Ectodermal cell (in vitro differentiated cells): ENCODE data around the gene ACADSB.

Experiments used
- H3K27ac ChIP-seq: 2 replicates; pipeline ENCODE4 v1.7.0; 2013; ENCODE audit warnings: mild to moderate bottlenecking, low read depth, low read length; ENCODE audit not compliant: insufficient read depth, poor library complexity, severe bottlenecking
- H3K27me3 ChIP-seq: 2 replicates; pipeline ENCODE4 v1.7.0; 2013; ENCODE audit warnings: mild to moderate bottlenecking, low read length; ENCODE audit not compliant: insufficient read depth, control insufficient read depth, poor library complexity, severe bottlenecking
- H3K36me3 ChIP-seq: one replicate; pipeline ENCODE4 v1.7.0; 2013; ENCODE audit warnings: low read length; ENCODE audit not compliant: control insufficient read depth, insufficient read depth
- H3K4me1 ChIP-seq: one replicate; pipeline ENCODE4 v1.7.0; 2013; ENCODE audit warnings: low read length; ENCODE audit not compliant: control insufficient read depth, insufficient read depth
- H3K4me3 ChIP-seq: 2 replicates; pipeline ENCODE4 v1.7.0; 2013; ENCODE audit warnings: low read depth, low read length, control low read depth; ENCODE audit not compliant: insufficient read depth
- H3K9me3 ChIP-seq: 2 replicates; pipeline ENCODE4 v1.7.0; 2013; ENCODE audit warnings: mild to moderate bottlenecking, low read length, moderate library complexity; ENCODE audit not compliant: control insufficient read depth
- WGBS, 2 experiments: methylation state at CpG; one replicate each; pipeline ENCODE4 v1.1.7; 2013; ENCODE audit warnings: missing lambda C conversion rate in 2 of 2; 5-methylcytosine and 5-hydroxymethylcytosine counted together

ACADSB gene

DNA sequence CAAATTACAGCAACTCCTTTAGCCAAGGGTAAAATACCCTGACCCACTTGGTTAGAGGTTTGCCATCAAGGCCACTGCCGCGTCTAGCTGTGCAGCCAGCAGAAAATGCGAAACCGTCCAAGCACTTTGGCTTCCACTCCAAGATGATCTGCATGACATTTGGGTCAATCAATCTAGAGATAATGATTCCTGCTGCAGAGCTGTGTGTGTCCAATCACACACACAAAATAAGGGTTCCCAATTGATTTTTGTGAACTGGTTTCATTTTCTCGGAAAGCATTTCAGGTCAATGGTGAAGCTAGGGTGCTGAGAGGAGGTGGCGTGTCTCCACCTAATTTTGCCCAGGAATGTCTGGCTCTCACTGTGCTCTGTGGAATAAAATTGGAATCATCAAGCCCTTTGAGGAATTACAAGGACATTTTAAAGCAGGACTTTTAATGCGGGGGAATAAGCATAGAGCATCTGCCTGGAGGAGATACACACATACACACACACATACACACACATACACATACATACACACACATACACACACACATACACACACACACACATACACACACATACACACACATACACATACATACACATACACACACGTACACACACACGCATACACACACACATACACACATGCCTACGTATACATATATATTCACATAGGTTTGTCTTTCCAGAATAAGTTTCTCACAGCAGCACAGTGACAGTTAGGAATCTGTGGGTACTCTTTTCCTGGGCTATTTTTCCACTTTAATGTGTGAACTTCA, 59.5 kb downstream of the ACADSB start:
- no peaks in the 10 kb centered on the region for H3K36me3 ChIP-seq
- no peaks in the 10 kb centered on the region for H3K9me3 ChIP-seq
- 93 to 94% methylated on average over 10 of the region's 10 CpGs for WGBS, 2 experiments
- no peak overlapping the region for H3K27ac ChIP-seq
- no peaks in the 10 kb centered on the region for H3K27me3 ChIP-seq
- H3K4me3 ChIP-seq: no peak overlapping the region
- peaks cover 15% of the 10 kb centered on the region for H3K4me1 ChIP-seq

DNA sequence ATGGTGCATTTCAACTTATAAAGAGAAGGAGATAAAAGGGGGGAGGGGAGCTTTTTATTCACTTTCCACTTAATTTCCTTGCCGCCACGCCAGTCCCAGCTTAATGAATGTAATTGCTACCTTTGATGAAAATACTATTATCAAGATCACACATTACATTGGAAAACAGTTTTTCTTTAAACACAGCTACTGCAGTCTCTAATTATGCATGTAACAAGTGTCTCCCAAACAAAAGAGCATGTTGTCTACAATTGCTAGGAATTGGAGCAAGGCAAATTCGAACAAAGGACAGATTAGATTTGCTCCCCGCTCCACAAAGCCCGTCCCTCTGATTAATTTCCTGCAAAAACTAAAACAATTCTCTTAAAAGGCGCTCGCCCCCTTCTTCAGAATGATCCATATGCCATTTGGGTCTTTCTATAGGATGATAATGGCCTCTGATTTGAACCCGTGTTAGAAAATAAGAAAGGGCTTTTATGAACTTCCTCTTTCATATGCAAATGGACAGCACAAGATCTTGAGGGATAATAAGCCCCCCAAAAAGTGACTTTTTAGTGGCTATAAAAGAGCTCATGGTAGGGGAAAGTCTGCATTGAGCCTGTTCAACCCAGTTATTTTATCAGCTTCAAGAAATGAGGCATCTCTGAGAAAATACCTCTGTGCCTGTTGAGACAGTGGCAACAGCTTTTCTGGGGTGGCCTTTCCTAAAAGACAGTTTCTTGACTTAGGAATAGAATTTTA, 60.6 kb downstream of the ACADSB start:
- H3K4me1 ChIP-seq: peaks cover 15% of the 10 kb centered on the region
- no peak overlapping the region for H3K4me3 ChIP-seq
- H3K27me3 ChIP-seq: no peaks in the 10 kb centered on the region
- WGBS, 2 experiments: 68 to 73% methylated on average over 4 to 8 of the region's 8 CpGs
- no peaks in the 10 kb centered on the region for H3K9me3 ChIP-seq
- H3K27ac ChIP-seq: no peak overlapping the region
- H3K36me3 ChIP-seq: no peaks in the 10 kb centered on the region

DNA sequence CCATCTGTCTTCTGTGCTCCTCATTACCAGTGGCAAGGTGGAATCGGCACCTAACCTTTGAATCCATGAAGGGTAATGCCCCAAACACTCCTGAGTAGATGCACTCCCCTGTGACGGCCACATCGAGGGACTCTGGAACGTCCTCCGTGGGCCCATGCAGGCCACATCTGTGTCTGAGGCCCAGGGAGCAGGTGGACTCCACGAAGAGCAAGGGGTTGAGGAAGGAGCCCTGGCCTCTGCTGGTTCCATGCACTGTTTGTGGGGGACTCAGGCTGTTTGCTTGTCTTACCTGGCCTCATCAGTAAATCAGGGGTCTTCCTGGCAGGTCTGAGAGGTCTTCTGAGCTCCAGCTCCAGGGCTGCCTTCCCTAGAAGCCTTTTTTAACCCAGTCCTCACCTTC, 64.4 kb downstream of the ACADSB start:
- no peaks in the 10 kb centered on the region for H3K36me3 ChIP-seq
- no peaks in the 10 kb centered on the region for H3K27me3 ChIP-seq
- H3K27ac ChIP-seq: no peak overlapping the region
- WGBS, 2 experiments: 85 to 87% methylated on average over 6 of the region's 6 CpGs
- H3K9me3 ChIP-seq: no peaks in the 10 kb centered on the region
- H3K4me3 ChIP-seq: no peak overlapping the region
- peaks cover 15% of the 10 kb centered on the region for H3K4me1 ChIP-seq

DNA sequence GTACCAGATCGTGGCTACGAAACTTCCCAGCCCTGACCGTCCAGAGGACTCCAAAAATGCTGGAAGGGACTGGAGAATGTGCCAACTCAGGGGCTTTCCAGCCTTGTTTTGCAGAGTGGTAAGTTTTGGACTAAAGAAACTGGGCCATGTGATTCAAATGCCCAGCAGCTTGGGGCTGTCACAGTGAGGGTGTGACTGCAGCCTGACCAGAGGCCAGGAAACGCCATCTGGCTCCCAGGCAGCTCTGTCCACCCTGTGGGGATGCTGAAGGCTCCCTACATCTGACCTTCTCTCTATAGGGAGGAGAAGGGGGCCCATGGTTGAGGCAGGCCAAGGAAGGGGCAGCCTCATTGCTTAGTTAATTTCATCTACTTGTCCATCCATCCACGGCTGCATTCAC, 65.4 kb downstream of the ACADSB start:
- H3K4me1 ChIP-seq: peaks cover 8% of the 10 kb centered on the region
- H3K36me3 ChIP-seq: no peaks in the 10 kb centered on the region
- no peak overlapping the region for H3K4me3 ChIP-seq
- H3K27me3 ChIP-seq: no peaks in the 10 kb centered on the region
- no peaks in the 10 kb centered on the region for H3K9me3 ChIP-seq
- H3K27ac ChIP-seq: no peak overlapping the region
- 94 to 95% methylated on average over 5 of the region's 5 CpGs for WGBS, 2 experiments

DNA sequence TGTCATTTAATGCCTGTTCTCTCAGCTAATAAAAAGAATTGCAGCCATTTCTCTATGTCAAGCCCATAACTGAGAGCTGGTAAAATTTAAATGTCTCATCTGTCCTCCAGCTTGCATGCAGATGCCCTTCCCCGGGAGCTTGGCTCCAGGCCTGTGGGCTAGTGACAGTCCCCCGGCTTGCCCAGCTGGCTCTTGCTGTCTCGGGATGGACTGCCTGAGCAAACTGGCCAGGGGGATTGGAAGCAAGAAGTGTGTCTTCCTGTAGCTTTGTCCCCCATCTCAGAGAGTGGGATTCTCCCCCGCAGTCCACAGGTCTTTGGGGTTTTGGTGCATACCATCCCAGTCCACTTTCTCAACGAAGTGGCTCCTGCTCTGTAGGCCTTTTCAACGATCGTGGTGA, 73.1 kb downstream of the ACADSB start:
- Histone ChIP-seq H3K36me3 (no peaks in the 10 kb centered on the region), H3K9me3 (no peaks in the 10 kb centered on the region), H3K27me3 (no peaks in the 10 kb centered on the region), H3K4me3 (no peak overlapping the region), H3K4me1 (no peaks in the 10 kb centered on the region), H3K27ac (no peak overlapping the region)
- WGBS, 2 experiments: 79 to 80% methylated on average over 7 of the region's 7 CpGs

DNA sequence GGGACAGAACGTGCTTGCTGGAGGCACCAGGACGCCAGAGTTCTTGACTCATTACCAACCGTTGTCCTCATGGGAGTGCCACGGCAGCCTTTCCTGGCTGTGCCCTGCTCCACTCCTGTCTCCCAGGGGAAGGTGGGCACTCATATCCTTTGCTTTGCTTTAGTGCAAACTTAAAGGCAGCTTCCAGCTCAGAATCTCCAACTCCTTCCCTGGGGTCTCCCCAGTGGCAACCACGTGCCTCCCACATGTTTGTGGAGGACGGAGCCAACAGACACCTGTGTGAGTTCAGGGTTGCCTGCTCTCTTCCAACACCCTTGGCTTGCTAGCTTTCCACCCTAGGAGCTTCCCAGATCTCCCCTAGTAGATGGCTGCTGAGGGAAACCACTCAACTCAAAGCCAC, 75.0 kb downstream of the ACADSB start:
- 90 to 92% methylated on average over 6 of the region's 6 CpGs for WGBS, 2 experiments
- no peaks in the 10 kb centered on the region for H3K9me3 ChIP-seq
- no peak overlapping the region for H3K4me3 ChIP-seq
- H3K27ac ChIP-seq: no peak overlapping the region
- no peaks in the 10 kb centered on the region for H3K36me3 ChIP-seq
- H3K4me1 ChIP-seq: no peaks in the 10 kb centered on the region
- H3K27me3 ChIP-seq: no peaks in the 10 kb centered on the region

DNA sequence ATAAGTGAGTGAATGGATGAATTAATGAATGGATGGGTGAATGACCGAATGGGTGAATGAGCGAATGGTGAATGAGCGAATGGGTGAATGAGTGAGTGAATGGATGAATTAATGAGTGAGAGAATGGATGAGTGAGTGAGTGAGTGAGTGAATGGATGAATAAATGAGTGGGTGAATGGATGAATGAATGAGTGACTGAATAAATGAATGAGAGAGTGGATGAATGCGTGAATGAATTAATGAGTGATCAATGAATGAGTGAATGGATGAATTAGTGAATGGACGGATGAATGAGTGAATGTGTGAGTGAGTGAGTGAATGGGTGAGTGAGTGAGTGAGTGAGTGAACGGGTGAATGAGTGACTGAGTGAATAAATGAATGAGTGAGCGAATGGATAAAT, 77.5 kb downstream of the ACADSB start:
- Histone ChIP-seq H3K27ac (no peak overlapping the region), H3K27me3 (no peaks in the 10 kb centered on the region), H3K9me3 (no peaks in the 10 kb centered on the region), H3K4me3 (no peak overlapping the region), H3K36me3 (no peaks in the 10 kb centered on the region), H3K4me1 (no peaks in the 10 kb centered on the region)
- WGBS, 2 experiments: 92 to 95% methylated on average over 7 of the region's 7 CpGs

DNA sequence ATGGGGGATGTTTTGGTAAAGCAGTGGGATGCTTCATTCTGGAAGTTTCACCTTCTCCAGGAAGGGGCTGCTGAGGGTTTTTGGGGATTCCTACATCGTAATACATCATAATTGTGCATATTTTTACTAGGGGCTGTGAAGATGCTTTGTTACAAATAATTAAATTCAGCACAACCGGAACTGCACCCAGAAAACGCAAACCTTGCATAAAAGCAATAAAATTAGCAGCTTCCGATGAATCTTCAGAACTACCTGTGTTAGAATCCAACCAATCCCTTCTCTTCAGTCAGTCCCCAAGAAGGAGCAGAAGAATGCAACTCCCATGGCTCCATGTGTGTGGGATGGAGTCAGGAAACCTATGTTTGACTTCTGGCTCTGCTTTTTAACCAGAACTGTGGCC, 78.5 kb downstream of the ACADSB start:
- Histone ChIP-seq H3K27me3 (no peaks in the 10 kb centered on the region), H3K9me3 (no peaks in the 10 kb centered on the region), H3K27ac (no peak overlapping the region), H3K4me1 (no peaks in the 10 kb centered on the region), H3K36me3 (no peaks in the 10 kb centered on the region), H3K4me3 (no peak overlapping the region)
- 89 to 97% methylated on average over 3 to 4 of the region's 4 CpGs for WGBS, 2 experiments

DNA sequence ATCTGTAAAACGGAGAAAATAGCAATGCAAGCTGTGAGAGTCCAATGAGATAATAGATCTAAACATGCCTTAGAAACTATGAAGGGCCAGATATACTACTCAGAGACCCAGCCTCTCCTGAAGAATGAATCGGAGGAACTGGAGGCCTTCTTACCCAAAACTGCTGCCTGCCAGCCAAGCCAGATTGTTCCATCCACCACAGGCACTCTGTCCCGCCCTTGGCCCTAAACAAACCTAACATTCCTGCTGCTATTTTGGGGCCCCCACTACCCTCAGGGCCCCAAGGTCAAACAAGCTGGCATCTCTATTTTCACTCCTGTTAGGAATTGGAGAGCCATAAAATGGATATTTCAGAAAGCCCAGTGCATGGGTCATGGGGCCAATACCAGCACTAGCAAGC, 79.0 kb downstream of the ACADSB start:
- Histone ChIP-seq H3K36me3 (no peaks in the 10 kb centered on the region), H3K4me1 (no peaks in the 10 kb centered on the region), H3K27me3 (no peaks in the 10 kb centered on the region), H3K9me3 (no peaks in the 10 kb centered on the region), H3K4me3 (no peak overlapping the region), H3K27ac (no peak overlapping the region)
- 93 to 97% methylated on average over 3 of the region's 3 CpGs for WGBS, 2 experiments

DNA sequence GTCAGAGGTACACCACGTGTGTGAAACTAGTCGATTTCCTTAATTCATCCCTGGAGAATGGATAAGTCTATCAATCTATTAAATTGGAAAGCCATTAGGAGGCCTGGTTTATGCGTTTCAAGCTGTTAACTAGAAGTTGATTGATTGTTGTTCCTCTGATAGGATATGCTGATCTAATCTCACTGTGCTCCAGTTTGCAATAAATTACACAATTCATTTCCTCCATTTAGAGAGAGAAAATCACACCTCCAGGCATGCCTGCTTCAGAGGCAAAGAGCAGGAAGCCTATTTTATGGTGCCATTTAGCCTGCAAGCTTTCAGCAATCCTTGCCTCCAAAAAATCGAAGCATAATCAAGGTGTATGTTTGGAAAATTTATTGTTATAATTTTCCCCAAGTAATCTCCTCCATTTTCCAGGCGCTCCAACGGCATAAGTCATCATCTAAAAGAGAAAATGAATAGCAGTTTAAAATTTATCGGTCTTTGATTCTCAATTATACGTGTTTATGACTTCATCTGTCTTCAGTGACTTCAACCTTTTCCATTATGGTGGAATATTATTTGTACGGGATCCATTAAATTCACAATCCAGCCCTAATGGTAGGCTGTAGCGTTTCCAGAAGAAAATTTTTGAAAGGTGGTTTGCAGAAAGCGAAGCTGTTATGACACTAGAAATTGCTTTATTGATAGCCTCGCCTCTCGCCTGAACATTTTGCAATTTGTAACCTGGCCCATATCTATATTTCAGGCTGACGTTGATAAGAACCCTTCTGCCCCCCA, 84.0 kb downstream of the ACADSB start:
- Histone ChIP-seq H3K36me3 (no peaks in the 10 kb centered on the region), H3K4me3 (no peak overlapping the region), H3K4me1 (no peaks in the 10 kb centered on the region), H3K9me3 (no peaks in the 10 kb centered on the region), H3K27ac (no peak overlapping the region), H3K27me3 (no peaks in the 10 kb centered on the region)
- 93 to 95% methylated on average over 13 to 14 of the region's 14 CpGs for WGBS, 2 experiments
